ENCODE measurements around the gene ZSCAN31. TPM values are rescaled to one million over a fixed set of nuclear protein-coding genes. Genes with fewer than 3 reads are reported as not detected.
A peak's percentile ranks its signal among the peaks of the same experiment; 100 is the strongest.

The ZSCAN31 gene
- total and polyA plus RNA-seq, 10 of the 15 experiments (the other 5 are each of a cell fraction or from before 2014, with no cell fraction given), result 1.6 to 5.2 (median 2.9) TPM

- TF ChIP-seq ZZZ3 (IDR thresholded peaks at IDR 0.05; ENCODE audit: control insufficient read depth, insufficient read length, low read depth), result no peak
- peak; percentile 33; the same call in 1 of the 2 replicates for TF ChIP-seq ASH2L (IDR thresholded peaks at IDR 0.05; ENCODE audit: borderline replicate concordance, low read depth)
- TF ChIP-seq TBL1XR1 (IDR thresholded peaks at IDR 0.05; ENCODE audit: low read depth, low read length), result no peak
- no peak for TF ChIP-seq KDM1A (IDR thresholded peaks at IDR 0.05; ENCODE audit: borderline replicate concordance)
- peak; percentile 27 for TF ChIP-seq CREM (IDR thresholded peaks at IDR 0.05; ENCODE audit: low read depth)
- no peak for TF ChIP-seq IRF4 (IDR thresholded peaks at IDR 0.05; ENCODE audit: low read depth, low read length)
- TF ChIP-seq SIX5 (IDR thresholded peaks at IDR 0.05; ENCODE audit: low read depth, low read length, severe bottlenecking), result no peak
- TF ChIP-seq PRDM15 (CRISPR knock-in tag; IDR thresholded peaks at IDR 0.05), result 0 out of 2 replicates have a peak, but pooled peaks have one; percentile 69
- TF ChIP-seq NRF1 (conservative IDR thresholded peaks at IDR 0.05; ENCODE audit: low read depth, low read length), result no peak
- no peak for TF ChIP-seq TCF3 (IDR thresholded peaks at IDR 0.05; ENCODE audit: borderline replicate concordance, insufficient read depth, low read depth, low read length)
- TF ChIP-seq SMAD5 (IDR thresholded peaks at IDR 0.05; ENCODE audit: low read depth), result no peak
- TF ChIP-seq ATF7 (IDR thresholded peaks at IDR 0.05; ENCODE audit: low read depth), result no peak; the same call in 1 of the 2 replicates
- TF ChIP-seq SMC3 (IDR thresholded peaks at IDR 0.05; ENCODE audit: borderline replicate concordance, low read length), result no peak; the same call in 1 of the 2 replicates
- TF ChIP-seq STAT1 (conservative IDR thresholded peaks at IDR 0.05), result no peak
- TF ChIP-seq E2F4 (IDR thresholded peaks at IDR 0.05; ENCODE audit: low read depth, low read length), result no peak
- TF ChIP-seq SREBF2 (IDR thresholded peaks at IDR 0.05; ENCODE audit: low read length), result no peak
- TF ChIP-seq EED (IDR thresholded peaks at IDR 0.05; ENCODE audit: low read depth), result peak; percentile 47
- no peak for TF ChIP-seq NFYB (IDR thresholded peaks at IDR 0.05; ENCODE audit: insufficient read depth, low read depth, low read length)
- TF ChIP-seq ZBED1 (IDR thresholded peaks at IDR 0.05; ENCODE audit: borderline replicate concordance), result no peak; the same call in none of the 2 replicates
- TF ChIP-seq BMI1 (IDR thresholded peaks at IDR 0.05; ENCODE audit: borderline replicate concordance), result no peak
- TF ChIP-seq, protein P1, sequence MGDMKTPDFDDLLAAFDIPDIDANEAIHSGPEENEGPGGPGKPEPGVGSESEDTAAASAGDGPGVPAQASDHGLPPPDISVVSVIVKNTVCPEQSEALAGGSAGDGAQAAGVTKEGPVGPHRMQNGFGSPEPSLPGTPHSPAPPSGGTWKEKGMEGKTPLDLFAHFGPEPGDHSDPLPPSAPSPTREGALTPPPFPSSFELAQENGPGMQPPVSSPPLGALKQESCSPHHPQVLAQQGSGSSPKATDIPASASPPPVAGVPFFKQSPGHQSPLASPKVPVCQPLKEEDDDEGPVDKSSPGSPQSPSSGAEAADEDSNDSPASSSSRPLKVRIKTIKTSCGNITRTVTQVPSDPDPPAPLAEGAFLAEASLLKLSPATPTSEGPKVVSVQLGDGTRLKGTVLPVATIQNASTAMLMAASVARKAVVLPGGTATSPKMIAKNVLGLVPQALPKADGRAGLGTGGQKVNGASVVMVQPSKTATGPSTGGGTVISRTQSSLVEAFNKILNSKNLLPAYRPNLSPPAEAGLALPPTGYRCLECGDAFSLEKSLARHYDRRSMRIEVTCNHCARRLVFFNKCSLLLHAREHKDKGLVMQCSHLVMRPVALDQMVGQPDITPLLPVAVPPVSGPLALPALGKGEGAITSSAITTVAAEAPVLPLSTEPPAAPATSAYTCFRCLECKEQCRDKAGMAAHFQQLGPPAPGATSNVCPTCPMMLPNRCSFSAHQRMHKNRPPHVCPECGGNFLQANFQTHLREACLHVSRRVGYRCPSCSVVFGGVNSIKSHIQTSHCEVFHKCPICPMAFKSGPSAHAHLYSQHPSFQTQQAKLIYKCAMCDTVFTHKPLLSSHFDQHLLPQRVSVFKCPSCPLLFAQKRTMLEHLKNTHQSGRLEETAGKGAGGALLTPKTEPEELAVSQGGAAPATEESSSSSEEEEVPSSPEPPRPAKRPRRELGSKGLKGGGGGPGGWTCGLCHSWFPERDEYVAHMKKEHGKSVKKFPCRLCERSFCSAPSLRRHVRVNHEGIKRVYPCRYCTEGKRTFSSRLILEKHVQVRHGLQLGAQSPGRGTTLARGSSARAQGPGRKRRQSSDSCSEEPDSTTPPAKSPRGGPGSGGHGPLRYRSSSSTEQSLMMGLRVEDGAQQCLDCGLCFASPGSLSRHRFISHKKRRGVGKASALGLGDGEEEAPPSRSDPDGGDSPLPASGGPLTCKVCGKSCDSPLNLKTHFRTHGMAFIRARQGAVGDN (IDR thresholded peaks at IDR 0.05), result peak; percentile 86
- TF ChIP-seq MXI1 (IDR thresholded peaks at IDR 0.05; ENCODE audit: low read depth, low read length), result no peak
- TF ChIP-seq BCL11A (IDR thresholded peaks at IDR 0.05; ENCODE audit: low read depth, low read length), result peak; percentile 53; the same call in 1 of the 2 replicates
These were observed 554 bp upstream of the ZSCAN31 start (continued) for GRCh38 chr6:28336284-28337120.

Data from GM12878 (cell line).